HCT116 (cell line): ENCODE data around the gene CHST9. TPM values are rescaled to one million over a fixed set of nuclear protein-coding genes. Genes with fewer than 3 reads are reported as not detected.

Source experiments
- ATAC-seq: fragments of 200-7000 bp; cut with Tn5 transposase; 2 replicates; pipeline ENCODE4 v1.9.1; 2020; ENCODE audit warnings: mild to moderate bottlenecking, moderate library complexity
- BruUV-seq: library from RNA; stranded (reverse); fragments of 400-500 nt; replicated peaks from 2 replicates; lab custom pipeline; 2021; lab: Mats Ljungman, UMichigan
- CTCF ChIA-PET: fragments of 300-600 bp; sonication (Branson Sonifier 250); formaldehyde crosslinking; loops from one replicate; lab custom pipeline; 2021; ENCODE audit warnings: antibody characterized with exemption; lab: Charles Lee
- POLR2A ChIA-PET: fragments of 300-600, 350-600 bp; sonication (Branson Sonifier 250); formaldehyde crosslinking; loops from one replicate; lab custom pipeline; 2021; ENCODE audit warnings: antibody characterized with exemption; lab: Charles Lee
- RAD21 ChIA-PET, 2 experiments: fragments of 300-600 bp; sonication (Branson Sonifier 250); formaldehyde crosslinking; loops; one replicate each; lab custom pipeline; 2023; ENCODE audit warnings: low total read pairs in 2 of 2; ENCODE audit not compliant: uncharacterized antibody in 2 of 2, unreplicated experiment in 2 of 2, low non-redundant PET in 1 of 2; lab: Charles Lee
- DNase-seq: peaks from one replicate; pipeline ENCODE4 v3.0.0-alpha.2; 2010; ENCODE audit warnings: low read depth, low spot score
- H2AFZ ChIP-seq: fragments of 200-600 bp; shearing (Covaris generic), sonication (generic); 2 replicates; pipeline ENCODE4 v1.6.1; 2017; ENCODE audit warnings: low read depth, mixed run types, mixed read lengths, antibody characterized with exemption, low read length; ENCODE audit not compliant: poor library complexity, severe bottlenecking
- H3K27ac ChIP-seq: 2 replicates; pipeline ENCODE4 v1.5.1; 2012; ENCODE audit warnings: low read depth, low read length
- H3K27me3 ChIP-seq: fragments of 200-600 bp; sonication (generic); 2 replicates; pipeline ENCODE4 v1.6.1; 2016; ENCODE audit warnings: mixed run types, low read length, mixed read lengths; ENCODE audit not compliant: insufficient read depth
- H3K36me3 ChIP-seq, 2 experiments: fragments of 200-500 bp in 1 of 2; fragments of 200-600 bp in 1 of 2; sonication (Bioruptor generic) in 1 of 2; sonication (generic) in 1 of 2; 2 replicates each; pipeline versions ENCODE4 v1.5.1 to v1.6.1; 2014 to 2016; ENCODE audit warnings: low read length in 2 of 2, inconsistent platforms in 1 of 2, mixed read lengths in 1 of 2, mixed run types in 1 of 2; ENCODE audit not compliant: insufficient read depth in 2 of 2, control insufficient read depth in 1 of 2
- H3K4me1 ChIP-seq, 2 experiments: fragments of 200-600 bp in 1 of 2; sonication (generic) in 1 of 2; 2 replicates each; pipeline versions ENCODE4 v1.5.1 to v1.6.1; 2012 to 2017; ENCODE audit warnings: low read length in 2 of 2, inconsistent platforms in 1 of 2, mild to moderate bottlenecking in 1 of 2, mixed read lengths in 1 of 2, mixed run types in 1 of 2, moderate library complexity in 1 of 2; ENCODE audit not compliant: insufficient read depth in 2 of 2, control insufficient read depth in 1 of 2
- H3K4me2 ChIP-seq: fragments of 200-600 bp; sonication (generic); 2 replicates; pipeline ENCODE4 v1.6.1; 2017; ENCODE audit warnings: mixed run types, low read length, mixed read lengths
- H3K4me3 ChIP-seq, 2 experiments: fragments of 200-600 bp in 1 of 2; sonication (generic) in 1 of 2; replicated peaks in 1 of 2; 2 replicates each; pipeline ENCODE4 v1.5.1; 2011 to 2016; ENCODE audit warnings: low read length in 2 of 2, control low read depth in 1 of 2, low read depth in 1 of 2, mild to moderate bottlenecking in 1 of 2, mixed read lengths in 1 of 2, mixed run types in 1 of 2
- H3K79me2 ChIP-seq: fragments of 200-600 bp; sonication (generic); 2 replicates; pipeline ENCODE4 v1.6.1; 2017; ENCODE audit warnings: mild to moderate bottlenecking, mixed run types, low read length, moderate library complexity, mixed read lengths; ENCODE audit not compliant: insufficient read depth
- H3K9ac ChIP-seq: fragments of 200-600 bp; sonication (generic); 2 replicates; pipeline ENCODE4 v1.6.1; 2016; ENCODE audit warnings: low read length, mixed read lengths
- H3K9me2 ChIP-seq: fragments of 200-600 bp; sonication (generic), shearing (Covaris generic); 2 replicates; pipeline ENCODE4 v1.6.1; 2017; ENCODE audit warnings: mixed run types, mild to moderate bottlenecking, moderate library complexity; ENCODE audit not compliant: insufficient read depth
- H3K9me3 ChIP-seq, 2 experiments: fragments of 200-500 bp in 1 of 2; fragments of 200-600 bp in 1 of 2; sonication (Bioruptor generic) in 1 of 2; sonication (generic) in 1 of 2; 2 replicates each; pipeline ENCODE4 v1.6.1; 2014 to 2017; ENCODE audit warnings: low read length in 2 of 2, mixed read lengths in 2 of 2, inconsistent platforms in 1 of 2, low read depth in 1 of 2, mild to moderate bottlenecking in 1 of 2, mixed run types in 1 of 2, moderate library complexity in 1 of 2; ENCODE audit not compliant: control insufficient read depth in 1 of 2, insufficient read depth in 1 of 2
- H4K20me1 ChIP-seq: fragments of 200-600 bp; sonication (generic), shearing (Covaris generic); 2 replicates; pipeline ENCODE4 v1.6.1; 2017; ENCODE audit warnings: mixed run types, mild to moderate bottlenecking, moderate library complexity; ENCODE audit not compliant: insufficient read depth
- ELF1 ChIP-seq: IDR thresholded peaks from 2 replicates; pipeline ENCODE4 v1.6.1; 2012; ENCODE audit warnings: low read depth, borderline replicate concordance
- EZH2phosphoT487 ChIP-seq: fragments of 200-600 bp; IDR thresholded peaks from 2 replicates; pipeline ENCODE4 v1.6.1; 2018; ENCODE audit warnings: antibody characterized with exemption, borderline replicate concordance
- POLR2A ChIP-seq: IDR thresholded peaks from 2 replicates; pipeline ENCODE4 v1.7.0; 2011; ENCODE audit warnings: borderline replicate concordance; ENCODE audit not compliant: insufficient read depth, insufficient read length; ENCODE audit errors: extremely low read depth
- POLR2AphosphoS5 ChIP-seq: IDR thresholded peaks from 2 replicates; pipeline ENCODE4 v1.6.1; 2011; ENCODE audit warnings: mild to moderate bottlenecking, low read depth, low read length, moderate library complexity
- SIN3A ChIP-seq: IDR thresholded peaks from 2 replicates; pipeline ENCODE4 v1.6.1; 2012; ENCODE audit warnings: low read depth
- SP1 ChIP-seq: IDR thresholded peaks from 2 replicates; pipeline ENCODE4 v1.6.1; 2012; ENCODE audit warnings: low read depth
- SRF ChIP-seq: IDR thresholded peaks from 2 replicates; pipeline ENCODE4 v1.6.1; 2012; ENCODE audit warnings: low read depth
- TCF7L2 ChIP-seq: IDR thresholded peaks from 2 replicates; pipeline ENCODE4 v1.7.0; 2011; ENCODE audit warnings: borderline replicate concordance, inconsistent platforms; ENCODE audit not compliant: insufficient read depth, insufficient read length; ENCODE audit errors: extremely low read depth
- YY1 ChIP-seq: IDR thresholded peaks from 2 replicates; pipeline ENCODE4 v1.6.1; 2011; ENCODE audit warnings: low read length, low read depth, moderate library complexity, mild to moderate bottlenecking; ENCODE audit not compliant: insufficient replicate concordance; ENCODE audit errors: extremely low read depth
- ZFX ChIP-seq: fragments of 450-650 bp; IDR thresholded peaks from 2 replicates; pipeline ENCODE4 v1.6.1; 2017
- ZNF274 ChIP-seq: fragments of 200-500 bp; sonication (Bioruptor generic); IDR thresholded peaks from 2 replicates; pipeline ENCODE4 v1.6.1; 2014; ENCODE audit warnings: mild to moderate bottlenecking, low read depth, low read length, inconsistent platforms
- intact Hi-C: fragments of 100-400 bp; cut with micrococcal nuclease; formaldehyde crosslinking; loops from 2 replicates; pipeline ENCODE4 v1.10.0; 2022
- total RNA-seq: library from RNA; stranded (reverse); gene quantifications from one replicate; pipeline ENCODE4 v1.2.1, GENCODE V29; 2021; ENCODE audit not compliant: unreplicated experiment
- TF ChIP-seq, protein P1 (sequence below): IDR thresholded peaks from 2 replicates; pipeline ENCODE4 v1.6.1; 2012
- TF ChIP-seq, protein P2 (sequence below): IDR thresholded peaks from 2 replicates; pipeline ENCODE4 v1.6.1; 2012; ENCODE audit warnings: low read depth

The CHST9 gene
- total RNA-seq, 1 experiment from 2014 or later = not detected

- Histone ChIP-seq H3K79me2 (no peaks in the 10 kb centered on the region), H4K20me1 (no peaks in the 10 kb centered on the region), H3K27me3 (no peaks in the 10 kb centered on the region), H2AFZ (no peak overlapping the region), H3K9ac (no peak overlapping the region), H3K9me2 (no peaks in the 10 kb centered on the region), H3K36me3 (no peaks in the 10 kb centered on the region), H3K27ac (no peak overlapping the region), H3K4me3 (no peak overlapping the region), H3K4me1 (no peaks in the 10 kb centered on the region), H3K9me3 (no peaks in the 10 kb centered on the region), H3K4me2 (no peak overlapping the region)
- CTCF ChIA-PET = interaction anchor here (1.6 kb wide), 1 partner anchor 655 kb away, joined by 5 read pairs; no protein-coding TSS in a partner anchor
- ATAC-seq = no peak
- RAD21 ChIA-PET = no interaction called here
- intact Hi-C loops = loop anchor here (5.0 to 10.0 kb wide), 3 partner anchors 337 to 577 kb away; no protein-coding TSS in a partner anchor
- POLR2A ChIA-PET = no interaction called here
- no TSS peak for BruUV-seq
- no peak for DNase-seq
- TF ChIP-seq SP1 (no peak), POLR2AphosphoS5 (no peak), POLR2A (no peak), EZH2phosphoT487 (no peak), TCF7L2 (no peak), ZNF274 (no peak), SIN3A (no peak), ELF1 (no peak), YY1 (no peak), ZFX (no peak), SRF (no peak)
- TF ChIP-seq, protein P1, sequence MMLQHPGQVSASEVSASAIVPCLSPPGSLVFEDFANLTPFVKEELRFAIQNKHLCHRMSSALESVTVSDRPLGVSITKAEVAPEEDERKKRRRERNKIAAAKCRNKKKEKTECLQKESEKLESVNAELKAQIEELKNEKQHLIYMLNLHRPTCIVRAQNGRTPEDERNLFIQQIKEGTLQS = no peak
- TF ChIP-seq, protein P2, sequence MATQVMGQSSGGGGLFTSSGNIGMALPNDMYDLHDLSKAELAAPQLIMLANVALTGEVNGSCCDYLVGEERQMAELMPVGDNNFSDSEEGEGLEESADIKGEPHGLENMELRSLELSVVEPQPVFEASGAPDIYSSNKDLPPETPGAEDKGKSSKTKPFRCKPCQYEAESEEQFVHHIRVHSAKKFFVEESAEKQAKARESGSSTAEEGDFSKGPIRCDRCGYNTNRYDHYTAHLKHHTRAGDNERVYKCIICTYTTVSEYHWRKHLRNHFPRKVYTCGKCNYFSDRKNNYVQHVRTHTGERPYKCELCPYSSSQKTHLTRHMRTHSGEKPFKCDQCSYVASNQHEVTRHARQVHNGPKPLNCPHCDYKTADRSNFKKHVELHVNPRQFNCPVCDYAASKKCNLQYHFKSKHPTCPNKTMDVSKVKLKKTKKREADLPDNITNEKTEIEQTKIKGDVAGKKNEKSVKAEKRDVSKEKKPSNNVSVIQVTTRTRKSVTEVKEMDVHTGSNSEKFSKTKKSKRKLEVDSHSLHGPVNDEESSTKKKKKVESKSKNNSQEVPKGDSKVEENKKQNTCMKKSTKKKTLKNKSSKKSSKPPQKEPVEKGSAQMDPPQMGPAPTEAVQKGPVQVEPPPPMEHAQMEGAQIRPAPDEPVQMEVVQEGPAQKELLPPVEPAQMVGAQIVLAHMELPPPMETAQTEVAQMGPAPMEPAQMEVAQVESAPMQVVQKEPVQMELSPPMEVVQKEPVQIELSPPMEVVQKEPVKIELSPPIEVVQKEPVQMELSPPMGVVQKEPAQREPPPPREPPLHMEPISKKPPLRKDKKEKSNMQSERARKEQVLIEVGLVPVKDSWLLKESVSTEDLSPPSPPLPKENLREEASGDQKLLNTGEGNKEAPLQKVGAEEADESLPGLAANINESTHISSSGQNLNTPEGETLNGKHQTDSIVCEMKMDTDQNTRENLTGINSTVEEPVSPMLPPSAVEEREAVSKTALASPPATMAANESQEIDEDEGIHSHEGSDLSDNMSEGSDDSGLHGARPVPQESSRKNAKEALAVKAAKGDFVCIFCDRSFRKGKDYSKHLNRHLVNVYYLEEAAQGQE = no peak
These were observed 223.3 kb downstream of the CHST9 start for GRCh38 chr18:26961839-26962238.
